ES-I3 (cell line): ENCODE measurements around the gene GPR55.
"Not testable (repeated sequence)": the region's sequence is repeated elsewhere in the genome, so short reads cannot be mapped to it uniquely, and the experiment has no call there.

ENCODE experiments used
- H3K36me3 ChIP-seq: 2 replicates; pipeline ENCODE4 v1.6.1; 2013; ENCODE audit warnings: mild to moderate bottlenecking, low read length, control low read depth, moderate library complexity; ENCODE audit not compliant: insufficient read depth
- H3K4me1 ChIP-seq: 2 replicates; pipeline ENCODE4 v1.6.1; 2013; ENCODE audit warnings: mild to moderate bottlenecking, control low read depth, low read length; ENCODE audit not compliant: insufficient read depth
- H3K9ac ChIP-seq: 2 replicates; pipeline ENCODE4 v1.6.1; 2013; ENCODE audit warnings: low read depth, mild to moderate bottlenecking, low read length, moderate library complexity
- H3K9me3 ChIP-seq: 2 replicates; pipeline ENCODE4 v1.6.1; 2013; ENCODE audit warnings: mild to moderate bottlenecking, low read length, moderate library complexity; ENCODE audit not compliant: control insufficient read depth, insufficient read depth

Gene GPR55

DNA sequence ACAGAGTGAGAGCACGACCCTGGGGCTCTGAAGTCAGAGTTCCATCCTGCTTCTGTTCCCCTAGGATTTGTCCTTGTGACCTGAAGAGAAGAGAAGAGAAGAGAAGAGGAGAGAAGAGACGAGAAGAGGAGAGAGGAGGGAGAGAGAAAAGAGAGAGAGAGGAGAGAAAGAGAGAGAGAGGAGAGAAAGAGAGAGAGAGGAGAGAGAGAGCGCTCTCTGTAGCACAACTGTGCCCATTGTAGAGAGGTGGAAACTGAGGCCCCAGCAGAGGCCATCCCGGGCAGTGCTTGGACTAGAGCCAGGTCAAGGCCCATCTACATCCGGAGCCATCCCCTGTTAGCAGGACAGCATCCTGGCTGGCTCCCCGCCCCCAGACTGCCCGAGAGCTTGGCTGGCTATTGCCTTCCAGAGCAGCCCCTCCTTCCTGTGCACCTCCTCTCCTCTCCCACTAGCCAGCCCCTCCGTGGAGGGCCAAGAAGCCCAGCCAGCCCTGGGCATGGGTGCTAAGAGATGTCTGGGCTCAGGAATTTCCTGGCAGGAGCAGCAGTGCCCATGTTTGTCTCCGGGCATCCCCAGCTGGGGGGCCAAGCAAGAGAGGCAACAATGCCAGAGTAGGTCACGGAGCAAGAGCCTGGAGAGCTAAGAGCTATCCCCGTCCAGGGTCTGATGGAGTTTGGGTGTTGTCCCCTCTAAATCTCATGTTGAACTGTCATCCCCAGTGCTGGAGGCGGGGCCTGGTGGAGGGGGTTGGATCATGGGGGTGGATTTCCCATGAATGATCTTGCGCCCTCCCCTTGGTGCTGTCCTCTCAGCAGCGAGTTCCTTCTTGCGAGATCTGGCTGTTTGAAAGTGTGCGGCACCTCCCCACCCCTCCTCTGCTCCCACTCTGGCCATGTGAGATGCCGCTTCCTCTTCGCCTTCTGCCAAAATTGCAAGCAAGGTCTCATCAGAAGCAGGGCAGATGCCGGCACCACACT is 18.2 kb upstream of the GPR55 start:
- Histone ChIP-seq H3K36me3 (no peaks in the 10 kb centered on the region), H3K4me1 (no peaks in the 10 kb centered on the region), H3K9ac (no peak overlapping the region), H3K9me3 (0 out of 2 replicates have a peak, but pooled peaks cover 3% of the 10 kb centered on the region)

DNA sequence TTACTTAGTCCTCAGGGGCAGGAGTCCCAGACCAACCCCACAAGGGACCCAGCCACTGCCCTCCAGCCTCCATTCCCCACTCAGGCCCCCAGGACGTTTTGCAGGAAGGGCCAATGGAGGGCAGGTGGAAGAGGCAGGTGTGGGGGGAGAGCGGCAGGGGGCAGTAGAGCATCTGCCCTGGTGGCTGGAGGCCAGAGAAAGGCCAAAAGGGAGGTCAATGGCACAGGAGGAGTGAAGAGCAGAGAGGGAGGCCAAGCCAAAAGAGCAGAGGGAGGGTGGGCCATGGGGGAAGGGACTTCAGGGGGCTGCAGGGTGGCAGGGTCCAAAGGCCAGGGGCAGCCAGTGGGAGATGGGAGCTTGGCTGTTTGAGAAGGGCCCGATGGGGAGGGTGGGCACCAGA is 17.3 kb upstream of the GPR55 start:
- Histone ChIP-seq H3K9me3 (peaks cover 8% of the 10 kb centered on the region; the same call in 1 of the 2 replicates), H3K9ac (no peak overlapping the region), H3K4me1 (no peaks in the 10 kb centered on the region), H3K36me3 (no peaks in the 10 kb centered on the region)

GRCh38 chr2:230941202-230942180 is 16.4 kb upstream of the GPR55 start:
- Histone ChIP-seq H3K4me1 (no peaks in the 10 kb centered on the region), H3K36me3 (no peaks in the 10 kb centered on the region), H3K9me3 (peaks cover 8% of the 10 kb centered on the region; the same call in 1 of the 2 replicates), H3K9ac (no peak overlapping the region)

GRCh38 chr2:230940471-230940815 is 15.4 kb upstream of the GPR55 start:
- no peak overlapping the region for H3K9ac ChIP-seq
- H3K9me3 ChIP-seq = peaks cover 8% of the 10 kb centered on the region; the same call in 1 of the 2 replicates
- H3K4me1 ChIP-seq = no peaks in the 10 kb centered on the region
- no peaks in the 10 kb centered on the region for H3K36me3 ChIP-seq

GRCh38 chr2:230939691-230940470 is 14.8 kb upstream of the GPR55 start:
- no peaks in the 10 kb centered on the region for H3K36me3 ChIP-seq
- H3K9ac ChIP-seq = no peak overlapping the region
- no peaks in the 10 kb centered on the region for H3K4me1 ChIP-seq
- peaks cover 8% of the 10 kb centered on the region; the same call in 1 of the 2 replicates for H3K9me3 ChIP-seq

GRCh38 chr2:230939066-230939591 is 14.1 kb upstream of the GPR55 start:
- Histone ChIP-seq H3K36me3 (no peaks in the 10 kb centered on the region), H3K9me3 (peaks cover 8% of the 10 kb centered on the region), H3K9ac (no peak overlapping the region), H3K4me1 (peaks cover 3% of the 10 kb centered on the region; the same call in 1 of the 2 replicates)

DNA sequence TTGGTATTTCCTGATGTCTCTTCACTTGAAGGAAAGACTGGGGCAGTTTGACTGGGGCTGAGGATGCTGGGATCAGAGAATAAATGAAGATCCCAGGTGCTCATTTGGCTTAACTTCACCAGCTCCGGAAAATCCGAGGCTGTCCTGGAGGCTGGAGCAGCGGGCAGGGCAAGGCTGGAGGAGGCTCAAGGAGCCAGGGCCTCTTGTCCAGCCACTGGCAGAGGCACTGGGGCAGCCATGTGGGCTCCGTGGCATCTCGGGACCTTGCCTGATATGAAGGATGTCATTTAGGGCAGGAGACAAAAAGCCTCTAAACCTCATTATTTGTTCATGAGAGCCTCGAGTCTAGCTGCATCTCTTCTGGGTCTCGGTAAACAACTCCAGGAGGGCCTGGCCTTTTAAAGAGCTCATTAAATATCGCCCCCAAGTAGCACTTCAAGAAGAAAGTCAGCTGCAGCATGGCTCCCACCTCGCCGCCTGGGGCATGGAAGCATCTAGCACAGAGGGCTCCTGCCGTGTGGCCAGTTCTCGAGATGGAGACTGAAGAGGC is 13.5 kb upstream of the GPR55 start:
- peaks cover 8% of the 10 kb centered on the region; the same call in 1 of the 2 replicates for H3K4me1 ChIP-seq
- H3K9me3 ChIP-seq = peaks cover 8% of the 10 kb centered on the region
- no peaks in the 10 kb centered on the region for H3K36me3 ChIP-seq
- no peak overlapping the region for H3K9ac ChIP-seq

- H3K9me3 ChIP-seq = peaks cover 8% of the 10 kb centered on the region
- peaks cover 8% of the 10 kb centered on the region for H3K4me1 ChIP-seq
- no peaks in the 10 kb centered on the region for H3K36me3 ChIP-seq
- H3K9ac ChIP-seq = no peak overlapping the region
Observed at GRCh38 chr2:230938098-230938497, 13.1 kb upstream of the GPR55 start.

DNA sequence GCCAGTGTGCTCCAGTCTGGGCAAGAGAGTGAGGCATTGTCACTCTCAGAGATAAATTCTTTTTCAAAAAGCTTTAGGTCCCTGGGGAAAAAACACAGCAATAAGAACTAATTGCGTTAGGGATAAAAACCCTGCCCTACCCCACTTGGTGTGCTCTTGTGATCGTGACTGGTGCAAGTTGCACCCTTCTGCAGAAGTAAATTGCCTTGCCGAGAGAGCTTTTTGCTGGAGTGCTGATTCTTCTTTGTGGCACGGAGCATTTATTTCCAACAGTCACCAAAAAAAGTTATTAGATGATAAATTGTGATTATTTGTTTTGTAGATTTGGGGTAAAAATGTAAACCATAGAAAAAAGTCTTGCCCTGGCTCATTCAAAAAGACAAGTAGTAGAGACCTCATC is 12.3 kb upstream of the GPR55 start:
- peaks cover 8% of the 10 kb centered on the region for H3K9me3 ChIP-seq
- no peak overlapping the region for H3K9ac ChIP-seq
- no peaks in the 10 kb centered on the region for H3K36me3 ChIP-seq
- peaks cover 13% of the 10 kb centered on the region for H3K4me1 ChIP-seq

GRCh38 chr2:230936243-230936642 is 11.2 kb upstream of the GPR55 start:
- not testable (repeated sequence) for H3K9me3 ChIP-seq, H3K9ac ChIP-seq, H3K36me3 ChIP-seq
- peaks cover 13% of the 10 kb centered on the region for H3K4me1 ChIP-seq

GRCh38 chr2:230935130-230935430 is 10.0 kb upstream of the GPR55 start:
- Histone ChIP-seq H3K36me3 (no peaks in the 10 kb centered on the region), H3K4me1 (peaks cover 13% of the 10 kb centered on the region), H3K9me3 (peaks cover 8% of the 10 kb centered on the region), H3K9ac (no peak overlapping the region)

DNA sequence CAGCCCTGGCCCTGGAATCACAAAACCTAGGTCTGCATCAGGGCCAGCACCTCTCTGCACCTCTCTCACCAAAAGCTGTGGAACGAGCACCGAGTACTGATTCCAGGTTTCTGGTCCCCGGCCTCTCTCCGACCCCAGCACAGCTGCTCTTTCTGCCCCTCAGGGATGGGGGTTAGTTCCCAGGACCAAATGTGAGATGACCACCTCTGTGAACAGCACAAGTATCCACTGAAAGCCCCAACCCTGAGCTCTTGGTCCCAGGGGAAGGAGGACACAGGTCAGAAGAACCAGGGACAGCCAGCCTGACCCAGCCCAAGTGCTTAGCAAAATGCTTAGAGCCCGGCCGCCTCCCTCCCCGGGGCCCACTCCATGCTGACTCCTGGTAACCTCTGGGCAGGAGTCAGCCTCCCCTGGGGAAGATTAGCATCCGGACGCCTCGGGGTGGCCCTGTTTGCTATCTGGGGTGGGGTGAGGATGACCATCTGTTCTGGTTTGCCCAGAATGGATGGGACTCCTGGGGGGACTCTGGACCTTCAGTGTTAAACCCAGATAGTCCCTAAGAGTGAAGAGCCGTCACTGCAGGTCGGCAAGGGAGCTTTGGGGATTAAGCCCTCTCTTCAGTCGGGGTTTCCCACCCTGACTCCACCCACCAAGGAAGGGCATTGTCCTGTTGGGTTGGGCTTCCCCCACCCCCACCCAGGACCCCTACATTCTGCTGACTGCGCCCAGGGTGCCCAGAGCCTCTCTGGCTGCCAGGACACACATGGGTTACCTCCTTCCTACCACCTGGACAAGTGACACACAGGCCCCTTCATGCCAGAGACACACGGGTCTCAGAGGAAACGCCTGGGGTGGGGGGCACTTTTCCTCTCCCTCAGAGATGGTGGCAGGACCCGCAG is 9.4 kb upstream of the GPR55 start:
- H3K36me3 ChIP-seq = no peaks in the 10 kb centered on the region
- no peak overlapping the region for H3K9ac ChIP-seq
- H3K4me1 ChIP-seq = peaks cover 13% of the 10 kb centered on the region
- H3K9me3 ChIP-seq = peaks cover 8% of the 10 kb centered on the region
